ENCODE data around the gene PLA2G3.

DNA sequence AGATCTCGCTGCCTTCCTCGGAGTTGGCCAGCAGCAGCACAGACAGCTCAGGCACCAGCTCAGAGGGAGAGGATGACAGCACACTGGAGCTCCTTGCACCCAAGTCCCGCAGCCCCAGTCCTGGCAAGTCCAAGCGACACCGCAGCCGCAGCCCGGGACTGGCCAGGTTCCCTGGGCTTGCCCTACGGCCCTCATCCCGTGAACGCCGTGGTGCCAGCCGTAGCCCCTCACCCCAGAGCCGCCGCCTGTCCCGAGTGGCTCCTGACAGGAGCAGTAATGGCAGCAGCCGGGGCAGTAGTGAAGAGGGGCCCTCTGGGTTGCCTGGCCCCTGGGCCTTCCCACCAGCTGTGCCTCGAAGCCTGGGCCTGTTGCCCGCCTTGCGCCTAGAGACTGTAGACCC, 6.4 kb downstream of the PLA2G3 start:
- TF ChIP-seq, protein P1, sequence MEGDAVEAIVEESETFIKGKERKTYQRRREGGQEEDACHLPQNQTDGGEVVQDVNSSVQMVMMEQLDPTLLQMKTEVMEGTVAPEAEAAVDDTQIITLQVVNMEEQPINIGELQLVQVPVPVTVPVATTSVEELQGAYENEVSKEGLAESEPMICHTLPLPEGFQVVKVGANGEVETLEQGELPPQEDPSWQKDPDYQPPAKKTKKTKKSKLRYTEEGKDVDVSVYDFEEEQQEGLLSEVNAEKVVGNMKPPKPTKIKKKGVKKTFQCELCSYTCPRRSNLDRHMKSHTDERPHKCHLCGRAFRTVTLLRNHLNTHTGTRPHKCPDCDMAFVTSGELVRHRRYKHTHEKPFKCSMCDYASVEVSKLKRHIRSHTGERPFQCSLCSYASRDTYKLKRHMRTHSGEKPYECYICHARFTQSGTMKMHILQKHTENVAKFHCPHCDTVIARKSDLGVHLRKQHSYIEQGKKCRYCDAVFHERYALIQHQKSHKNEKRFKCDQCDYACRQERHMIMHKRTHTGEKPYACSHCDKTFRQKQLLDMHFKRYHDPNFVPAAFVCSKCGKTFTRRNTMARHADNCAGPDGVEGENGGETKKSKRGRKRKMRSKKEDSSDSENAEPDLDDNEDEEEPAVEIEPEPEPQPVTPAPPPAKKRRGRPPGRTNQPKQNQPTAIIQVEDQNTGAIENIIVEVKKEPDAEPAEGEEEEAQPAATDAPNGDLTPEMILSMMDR (IDR thresholded peaks at IDR 0.05; ENCODE audit: extremely low read depth in 1 of 2, insufficient read depth in 1 of 2, low read depth in 1 of 2, low read length in 2 of 2), result no peak
- TF ChIP-seq POLR2A (IDR thresholded peaks at IDR 0.05; ENCODE audit: low read depth, low read length) (no peak), POLR2AphosphoS5 (IDR thresholded peaks at IDR 0.05; ENCODE audit: insufficient read depth, low read depth, low read length) (no peak), EZH2 (IDR thresholded peaks at IDR 0.05; ENCODE audit: borderline replicate concordance, low read depth, low read length, severe bottlenecking) (no peak), MYC (IDR thresholded peaks at IDR 0.05; ENCODE audit: low read depth, low read length) (no peak)
- TF ChIP-seq, protein P2, sequence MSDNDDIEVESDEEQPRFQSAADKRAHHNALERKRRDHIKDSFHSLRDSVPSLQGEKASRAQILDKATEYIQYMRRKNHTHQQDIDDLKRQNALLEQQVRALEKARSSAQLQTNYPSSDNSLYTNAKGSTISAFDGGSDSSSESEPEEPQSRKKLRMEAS (IDR thresholded peaks at IDR 0.05; ENCODE audit: insufficient read depth, insufficient read length), result no peak
